K562 (cell line): ENCODE results near the gene C19orf12. TPM values are rescaled to one million over a fixed set of nuclear protein-coding genes. Genes with fewer than 3 reads are reported as not detected.

Experiments used
- CHD4 ChIP-seq: fragments of 200-600 bp; sonication (generic); IDR thresholded peaks from 3 replicates; pipeline ENCODE4 v1.6.1; 2012; ENCODE audit warnings: low read depth, mild to moderate bottlenecking, mixed read lengths, low read length, inconsistent platforms; ENCODE audit not compliant: insufficient read depth, insufficient replicate concordance, poor library complexity, severe bottlenecking
- E2F3 ChIP-seq: fragments of 250-450 bp; sonication (Bioruptor Pico); IDR thresholded peaks from 2 replicates; pipeline ENCODE4 v1.4.0; 2020; ENCODE audit warnings: mild to moderate bottlenecking
- E2F6 ChIP-seq, 2 experiments: IDR thresholded peaks; 2 replicates each; pipeline ENCODE4 v1.6.1; 2011; ENCODE audit warnings: borderline replicate concordance in 1 of 2, control low read depth in 1 of 2, low read depth in 1 of 2, low read length in 1 of 2, mild to moderate bottlenecking in 1 of 2, mixed read lengths in 1 of 2, moderate library complexity in 1 of 2; ENCODE audit not compliant: insufficient read depth in 1 of 2, insufficient read length in 1 of 2, poor library complexity in 1 of 2, severe bottlenecking in 1 of 2; ENCODE audit errors: extremely low read depth in 1 of 2
- FOXP4 ChIP-seq: sonication (generic); formaldehyde crosslinking; IDR thresholded peaks from 2 replicates; pipeline ENCODE4 v1.8.0; 2022; ENCODE audit warnings: mild to moderate bottlenecking, missing genetic modification reagents, borderline replicate concordance
- GTF3C2 ChIP-seq: IDR thresholded peaks from 3 replicates; pipeline ENCODE4 v1.6.1; 2011; ENCODE audit warnings: borderline replicate concordance, mild to moderate bottlenecking, moderate library complexity; ENCODE audit not compliant: insufficient read length; ENCODE audit errors: extremely low read depth
- HDAC1 ChIP-seq, 2 experiments: fragments of 450-650 bp; IDR thresholded peaks; 2 replicates each; pipeline ENCODE4 v1.6.1; 2016 to 2017; ENCODE audit warnings: inconsistent platforms in 1 of 2, mild to moderate bottlenecking in 1 of 2, moderate library complexity in 1 of 2
- ID3 ChIP-seq, 2 experiments: fragments of 250-450 bp in 1 of 2; fragments of 450-650 bp in 1 of 2; sonication (Bioruptor Pico) in 1 of 2; IDR thresholded peaks; 2 replicates each; pipeline versions ENCODE4 v1.6.1 to v1.8.0; 2016 to 2021; ENCODE audit warnings: mild to moderate bottlenecking in 2 of 2, moderate library complexity in 2 of 2, missing compliant biosample characterization in 1 of 2, missing genetic modification characterization in 1 of 2
- JUNB ChIP-seq: fragments of 450-650 bp; formaldehyde crosslinking; conservative IDR thresholded peaks from 2 replicates; pipeline ENCODE4 v1.4.0; 2020; ENCODE audit warnings: mild to moderate bottlenecking
- KLF16 ChIP-seq: IDR thresholded peaks from 2 replicates; pipeline ENCODE4 v1.6.1; 2016; ENCODE audit warnings: antibody characterized with exemption
- MCM2 ChIP-seq: fragments of 450-650 bp; IDR thresholded peaks from 2 replicates; pipeline ENCODE4 v1.6.1; 2017; ENCODE audit warnings: low read depth, mild to moderate bottlenecking
- STAT5B ChIP-seq: fragments of 250-450 bp; sonication (Bioruptor Pico); IDR thresholded peaks from 2 replicates; pipeline ENCODE4 v1.8.0; 2021; ENCODE audit warnings: mild to moderate bottlenecking, inconsistent platforms
- TFAP4 ChIP-seq: sonication (generic); formaldehyde crosslinking; IDR thresholded peaks from 2 replicates; pipeline ENCODE4 v1.8.0; 2022; ENCODE audit warnings: missing genetic modification reagents, mild to moderate bottlenecking, moderate library complexity, borderline replicate concordance
- TOE1 ChIP-seq, 2 experiments: fragments of 450-650 bp in 1 of 2; sonication (generic) in 1 of 2; formaldehyde crosslinking in 1 of 2; IDR thresholded peaks; 2 replicates each; pipeline versions ENCODE4 v1.7.1 to v1.8.0; 2016 to 2022; ENCODE audit warnings: borderline replicate concordance in 2 of 2, mild to moderate bottlenecking in 2 of 2, antibody characterized with exemption in 1 of 2, inconsistent platforms in 1 of 2, low read depth in 1 of 2, missing genetic modification reagents in 1 of 2, moderate library complexity in 1 of 2
- U2AF1 ChIP-seq: fragments of 200-400 bp; formaldehyde crosslinking; optimal IDR thresholded peaks from 2 replicates; pipeline ENCODE3; 2017; ENCODE audit warnings: mild to moderate bottlenecking, low read depth, low read length, moderate library complexity
- ZNF146 ChIP-seq: IDR thresholded peaks from one replicate; pipeline ENCODE4 v1.6.1; 2018; ENCODE audit warnings: missing compliant biosample characterization; ENCODE audit not compliant: unreplicated experiment
- ZNF436 ChIP-seq: fragments of 250-450, 450-650 bp; sonication (Bioruptor Pico); formaldehyde crosslinking; IDR thresholded peaks from 2 replicates; pipeline ENCODE4 v1.7.0; 2020; ENCODE audit warnings: mild to moderate bottlenecking
- ZNF507 ChIP-seq: conservative IDR thresholded peaks from 2 replicates; pipeline ENCODE4 v1.6.1; 2017; ENCODE audit warnings: missing genetic modification characterization, missing compliant biosample characterization
- ZNF79 ChIP-seq: fragments of 250-450 bp; sonication (Bioruptor Pico); IDR thresholded peaks from 2 replicates; pipeline ENCODE4 v1.4.0; 2020; ENCODE audit warnings: low read depth, mild to moderate bottlenecking, moderate library complexity
- polyA plus RNA-seq, 8 experiments: library from polyadenylated mRNA; depleted of rRNA in 4 of 8; stranded (reverse) in 5 of 8; unstranded in 3 of 8; fragments of >200 nt; fragmentation: Nextera tagmentation in 2 of 8; fragmentation: Illumina TruSeq in 1 of 8; extraction: Ambion mirVana in 2 of 8; extraction: Trizol in 1 of 8; gene quantifications; 2 replicates each; pipeline versions ENCODE4 v1.2.1 to v1.2.3, GENCODE V29; 2011 to 2014; ENCODE audit warnings: inconsistent platforms in 1 of 8, missing spikeins in 1 of 8
- total RNA-seq, 7 experiments: library from RNA; depleted of rRNA in 6 of 7; stranded (reverse); fragments of >200 nt in 6 of 7; fragmentation: Illumina TruSeq in 2 of 7; extraction: Trizol in 2 of 7; gene quantifications; 2 replicates each; pipeline versions ENCODE4 v1.2.1 to v1.2.3, GENCODE V29; 2011 to 2021; ENCODE audit warnings: low replicate concordance in 1 of 7

C19orf12 gene
- total and polyA plus RNA-seq, 9 of the 15 experiments (the other 6 are each of a cell fraction or from before 2014, with no cell fraction given), result 1.9 to 14.5 (median 10.2) TPM

- TF ChIP-seq GTF3C2 (no peak), STAT5B (CRISPR knock-in tag) (no peak), TFAP4 (CRISPR knock-in tag) (no peak), E2F3 (CRISPR knock-in tag) (no peak), MCM2 (no peak), HDAC1 (IDR thresholded peaks at IDR 0.05) (no peak), E2F6 (IDR thresholded peaks at IDR 0.05; ENCODE audit: borderline replicate concordance in 1 of 2, extremely low read depth in 1 of 2, insufficient read depth in 1 of 2, insufficient read length in 1 of 2, low read depth in 1 of 2, low read length in 1 of 2, poor library complexity in 1 of 2, severe bottlenecking in 1 of 2) (no peak), TOE1 (IDR thresholded peaks at IDR 0.05; ENCODE audit: borderline replicate concordance) (peak; percentile 89), TOE1 (CRISPR knock-in tag; IDR thresholded peaks at IDR 0.05; ENCODE audit: borderline replicate concordance, low read depth) (no peak), KLF16 (no peak), ZNF436 (CRISPR knock-in tag) (no peak), ID3 (CRISPR knock-in tag; IDR thresholded peaks at IDR 0.05) (no peak), ID3 (tag; IDR thresholded peaks at IDR 0.05) (0 out of 2 replicates have a peak, but pooled peaks have one; percentile 29), ZNF507 (tag) (no peak), CHD4 (no peak), U2AF1 (no peak), JUNB (no peak), ZNF79 (CRISPR knock-in tag) (0 out of 2 replicates have a peak, but pooled peaks have one; percentile 11), ZNF146 (no peak), FOXP4 (CRISPR knock-in tag) (no peak)
Observed at GRCh38 chr19:29687244-29687896, 27.7 kb downstream of the C19orf12 start (continued).
